NCI-H510A treated with DMSO at 0.1 percent for 48 hours (cell line): ENCODE data around the gene DBNDD1.
"Not testable (repeated sequence)": the region's sequence is repeated elsewhere in the genome, so short reads cannot be mapped to it uniquely, and the experiment has no call there.

ENCODE experiments used
- DNase-seq: peaks from one replicate; lab custom pipeline; 2025; lab: John Stamatoyannopoulos, UW

The DBNDD1 gene, protein sequence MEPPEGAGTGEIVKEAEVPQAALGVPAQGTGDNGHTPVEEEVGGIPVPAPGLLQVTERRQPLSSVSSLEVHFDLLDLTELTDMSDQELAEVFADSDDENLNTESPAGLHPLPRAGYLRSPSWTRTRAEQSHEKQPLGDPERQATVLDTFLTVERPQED

DNA sequence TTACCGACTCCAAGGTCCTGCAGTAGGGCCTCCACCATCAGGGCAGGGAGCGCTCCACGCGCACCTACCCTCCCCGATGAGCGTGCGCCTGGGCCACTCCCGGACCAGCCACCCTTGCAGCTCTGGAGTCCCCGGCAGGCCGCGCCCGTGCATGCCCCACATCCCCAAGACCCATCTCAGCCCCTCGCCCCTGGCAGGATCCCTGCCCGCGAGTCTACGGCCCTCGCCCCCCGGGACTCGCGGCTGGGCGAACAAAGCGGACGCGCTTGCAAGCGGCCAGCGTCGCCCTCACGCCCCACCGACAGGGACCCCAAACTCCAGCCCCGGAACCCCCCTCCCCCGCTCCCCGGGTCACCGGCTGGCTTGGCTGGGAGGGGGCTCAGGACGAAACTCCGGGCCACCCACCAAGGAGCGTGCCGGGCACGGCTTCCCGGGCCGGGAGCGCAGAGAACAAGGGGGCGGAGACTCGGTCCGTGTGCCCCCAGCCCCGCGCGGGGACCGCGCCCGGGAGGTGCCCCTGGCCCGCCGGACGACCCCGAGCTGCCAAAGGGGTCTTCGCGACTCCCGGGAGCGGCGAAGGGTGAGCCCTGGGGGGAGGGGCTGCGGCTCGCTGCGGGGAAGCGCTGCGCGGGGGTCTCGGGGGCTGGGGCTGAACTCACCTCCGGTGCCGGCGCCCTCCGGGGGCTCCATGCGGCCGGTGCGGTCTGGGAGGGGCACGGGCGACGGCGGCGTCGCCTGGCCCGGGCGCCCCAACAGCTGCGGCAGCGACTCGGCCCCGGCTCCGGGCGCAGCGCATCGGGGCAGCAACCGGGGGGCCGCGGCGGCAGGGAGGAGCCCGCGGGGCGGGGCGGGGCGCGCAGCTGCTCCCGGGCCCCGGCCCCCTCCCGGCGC, at the start of gene DBNDD1:
TSS of gene DBNDD1 (minus strand) at position 805 of the 891 bp plus-strand sequence. CDS start at position 690, 115 bp downstream.
- no peak for DNase-seq

DNA sequence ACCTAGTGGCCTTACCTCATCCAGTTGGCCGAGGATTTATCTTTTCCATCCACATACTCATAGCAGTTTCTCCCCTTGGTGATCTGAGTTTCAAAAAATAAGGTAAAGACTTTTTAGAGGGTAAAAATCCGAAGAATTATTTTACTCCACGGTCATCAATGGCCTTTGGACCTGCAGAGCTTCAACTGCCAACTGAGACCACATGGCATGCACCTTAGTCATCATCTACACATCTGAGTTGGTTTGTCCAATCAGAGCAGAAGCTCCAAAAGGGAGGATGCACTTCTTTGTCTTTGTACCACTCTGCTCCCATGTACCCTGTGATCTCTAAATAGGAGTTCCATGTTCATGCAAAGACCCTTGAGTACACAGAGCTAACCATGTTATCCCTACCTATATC, 42.2 kb upstream of the DBNDD1 start:
- no peak for DNase-seq

DNA sequence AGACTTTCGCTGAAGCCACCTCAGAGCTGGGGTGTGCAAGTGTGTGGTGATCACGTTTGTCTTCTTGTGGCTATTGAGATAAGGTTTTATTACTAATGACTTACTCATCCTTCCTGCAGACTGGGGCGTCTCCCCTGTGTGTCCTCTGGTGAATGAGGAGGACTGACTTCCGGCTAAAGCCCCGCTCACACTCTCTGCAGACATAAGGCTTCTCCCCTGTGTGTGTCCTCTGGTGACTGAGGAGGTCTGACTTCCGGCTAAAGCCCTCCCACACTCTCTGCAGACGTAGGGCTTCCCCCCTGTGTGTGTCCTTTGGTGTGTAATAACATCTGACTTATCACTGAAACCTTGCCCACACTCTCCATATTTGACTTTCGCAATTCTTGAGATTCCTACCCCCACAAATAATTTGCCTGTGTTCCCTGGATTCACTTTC, 38.5 kb upstream of the DBNDD1 start:
- no peak for DNase-seq

DNA sequence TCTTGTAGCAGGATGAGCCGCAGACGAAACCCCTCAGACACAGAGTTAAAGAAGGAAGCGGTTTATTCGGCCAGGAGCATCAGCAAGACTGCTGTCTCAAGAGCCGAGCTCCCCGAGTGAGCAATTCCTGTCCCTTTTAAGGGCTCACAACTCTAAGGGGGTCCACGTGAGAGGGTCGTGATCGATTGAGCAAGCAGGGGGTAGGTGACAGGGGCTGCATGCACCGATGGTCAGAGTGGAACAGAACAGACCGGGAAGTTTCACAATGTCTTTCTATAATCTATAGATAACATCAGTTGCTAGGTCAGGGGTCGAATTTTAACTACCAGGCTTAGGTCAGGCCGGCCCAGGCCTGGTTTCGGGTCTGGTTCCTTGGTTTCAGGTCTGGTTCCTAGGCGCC, 37.3 kb upstream of the DBNDD1 start:
- not testable (repeated sequence) for DNase-seq

DNA sequence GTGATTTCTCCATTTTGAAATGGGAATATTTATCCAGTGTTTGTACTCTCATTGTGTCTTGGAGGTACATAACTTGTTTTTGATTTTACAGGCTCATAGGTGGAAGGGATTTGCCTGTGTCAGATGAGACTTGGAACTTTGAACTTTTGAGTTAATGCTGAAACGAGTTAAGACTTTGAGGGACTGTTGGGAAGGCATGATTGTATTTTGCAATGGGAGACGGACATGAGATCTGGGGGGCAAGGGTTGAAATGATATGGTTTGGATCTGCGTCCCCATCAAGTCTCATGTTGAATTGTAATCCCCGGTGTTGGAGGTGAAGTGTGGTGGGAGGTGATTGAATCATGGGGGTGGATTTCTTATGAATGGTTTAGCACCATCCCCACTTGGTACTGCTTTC, 36.1 kb upstream of the DBNDD1 start:
- no peak for DNase-seq

DNA sequence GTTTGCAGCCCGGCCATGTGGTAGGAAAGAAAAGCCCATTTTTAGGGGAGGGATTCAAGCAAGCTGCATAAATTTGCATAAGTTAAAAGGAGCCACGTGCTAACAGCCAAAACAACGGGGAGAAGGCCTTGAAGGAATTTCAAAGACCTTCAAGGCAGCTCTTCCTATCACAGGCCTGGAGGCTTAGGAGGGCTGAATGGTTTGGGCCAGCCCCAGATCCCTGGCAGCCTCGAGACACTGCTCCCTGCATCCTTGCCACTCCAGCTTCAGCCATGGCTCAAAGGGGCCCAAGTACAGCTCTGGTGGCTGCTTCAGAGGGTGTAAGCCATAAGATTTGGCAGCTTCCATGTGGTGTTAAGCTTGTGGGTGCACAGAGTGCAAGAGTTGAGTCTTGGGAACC, 35.3 kb upstream of the DBNDD1 start:
- no peak for DNase-seq

DNA sequence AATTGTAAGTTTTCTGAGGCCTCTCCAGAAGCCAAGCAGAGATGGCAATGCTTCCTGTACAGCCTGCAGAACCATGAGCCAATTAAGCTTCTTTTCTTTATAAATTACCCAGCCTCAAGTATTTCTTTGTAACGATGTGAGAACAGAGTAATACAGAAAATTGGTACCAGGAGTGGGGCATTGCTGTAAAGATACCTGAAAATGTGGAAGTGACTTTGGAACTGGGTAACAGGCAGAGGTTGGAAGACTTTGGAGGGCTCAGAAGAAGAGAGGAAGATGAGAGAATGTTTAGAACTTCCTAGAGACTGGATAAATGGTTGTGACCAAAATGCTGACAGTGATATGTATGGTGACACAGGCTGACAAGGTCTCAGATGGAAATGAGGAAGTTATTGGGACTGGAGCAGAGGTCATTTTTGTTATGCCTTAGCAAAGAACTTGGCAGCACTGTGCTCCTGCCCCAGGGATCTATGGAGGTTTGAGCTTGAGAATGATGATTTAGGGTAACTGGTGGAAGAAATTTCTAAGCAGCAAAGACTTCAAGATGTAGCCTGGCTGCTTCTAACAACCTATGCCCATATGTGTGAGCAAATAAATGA, 34.7 kb upstream of the DBNDD1 start:
- no peak for DNase-seq

DNA sequence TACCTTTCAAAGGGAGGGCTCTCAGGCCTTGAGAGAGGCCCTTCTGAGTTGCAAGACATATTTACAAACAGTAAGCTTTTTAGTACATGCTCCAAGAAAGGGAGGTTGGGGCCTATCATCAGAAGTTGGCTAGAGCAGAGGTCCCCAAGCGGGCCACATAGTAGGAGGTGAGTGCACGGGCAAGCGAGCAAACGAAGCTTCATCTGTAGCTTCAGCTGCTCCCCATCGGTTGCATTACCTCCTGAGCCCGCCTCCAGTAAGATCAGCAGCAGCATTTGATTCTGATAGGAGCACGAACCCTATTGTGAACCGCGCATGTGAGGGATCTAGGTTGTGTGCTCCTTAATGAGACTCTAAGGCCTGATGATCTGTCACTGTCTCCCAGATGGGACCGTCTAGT, 31.7 kb upstream of the DBNDD1 start:
- no peak for DNase-seq

DNA sequence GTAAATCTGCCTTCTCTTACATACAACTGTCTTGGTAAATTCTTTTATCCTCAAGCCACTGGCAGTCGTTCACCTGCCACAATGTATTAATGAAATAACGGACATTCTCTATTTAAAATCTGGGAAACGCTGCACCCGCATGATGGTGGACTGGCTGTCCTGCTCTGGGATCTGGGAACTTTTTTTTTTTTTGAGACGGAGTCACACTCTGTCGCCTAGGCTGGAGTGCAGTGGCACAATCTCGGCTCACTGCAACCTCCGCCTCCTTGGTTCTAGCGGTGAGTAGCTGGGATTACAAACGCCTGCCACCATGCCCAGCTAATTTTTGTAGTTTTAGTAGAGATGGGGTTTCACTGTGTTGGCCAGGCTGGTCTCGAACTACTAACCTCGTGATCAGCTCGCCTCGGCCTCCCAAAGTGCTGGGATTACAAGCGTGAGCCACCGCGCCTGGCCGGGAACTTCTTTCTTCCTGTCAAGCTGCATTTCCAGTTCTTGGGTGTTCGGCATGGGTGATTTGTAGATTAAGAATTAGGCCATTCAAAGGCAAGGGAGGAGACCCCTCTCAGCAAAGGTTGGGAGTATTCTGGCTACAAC, 29.6 kb upstream of the DBNDD1 start:
- DNase-seq = no peak

DNA sequence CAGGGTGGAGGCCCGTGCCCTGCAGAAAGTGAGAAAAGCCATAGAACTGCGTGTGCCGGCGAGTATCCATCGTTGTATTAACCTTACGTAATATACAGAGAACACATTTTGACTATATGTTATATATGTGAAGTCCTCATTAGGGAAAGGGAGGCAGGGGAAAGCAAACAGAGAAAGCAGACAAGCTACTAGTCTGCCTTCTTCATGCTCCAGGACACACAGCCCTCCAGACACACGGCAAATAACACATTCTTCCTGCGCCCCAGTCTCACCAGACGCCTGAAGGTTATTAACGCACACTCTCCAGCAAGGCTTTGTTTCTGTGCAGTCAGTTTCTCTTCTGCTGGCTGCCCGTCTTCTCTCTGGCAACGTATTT, 29.1 kb upstream of the DBNDD1 start:
- DNase-seq = no peak

DNA sequence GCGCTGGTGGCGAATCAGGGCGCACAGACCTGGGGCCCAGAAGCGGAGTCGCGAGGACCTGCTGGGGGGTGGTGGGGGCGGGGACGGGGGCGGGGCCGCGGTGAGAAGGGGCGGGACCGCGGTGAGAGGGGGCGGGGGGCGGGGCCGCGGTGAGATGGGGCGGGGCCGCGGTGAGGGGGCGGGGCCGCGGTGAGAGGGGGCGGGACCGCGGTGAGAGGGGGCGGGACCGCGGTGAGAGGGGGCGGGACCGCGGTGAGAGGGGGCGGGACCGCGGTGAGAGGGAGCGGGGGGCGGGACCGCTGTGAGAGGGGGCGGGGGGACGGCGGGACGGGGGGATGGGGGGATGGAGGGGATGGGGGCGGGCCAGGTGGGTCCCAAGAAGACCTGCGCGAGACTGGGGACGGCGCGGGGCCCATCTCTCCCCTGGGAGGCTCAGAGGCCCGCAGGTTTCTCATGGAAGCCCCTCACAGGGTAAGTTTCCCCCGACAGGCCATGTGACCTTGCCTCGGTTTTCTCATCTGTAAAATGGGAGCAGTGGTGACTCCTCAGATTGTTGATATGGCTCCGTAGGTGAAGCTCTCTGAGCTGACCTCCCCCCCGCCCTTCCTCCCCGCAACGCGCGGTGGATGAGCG, 28.6 kb upstream of the DBNDD1 start:
- DNase-seq = no peak

DNA sequence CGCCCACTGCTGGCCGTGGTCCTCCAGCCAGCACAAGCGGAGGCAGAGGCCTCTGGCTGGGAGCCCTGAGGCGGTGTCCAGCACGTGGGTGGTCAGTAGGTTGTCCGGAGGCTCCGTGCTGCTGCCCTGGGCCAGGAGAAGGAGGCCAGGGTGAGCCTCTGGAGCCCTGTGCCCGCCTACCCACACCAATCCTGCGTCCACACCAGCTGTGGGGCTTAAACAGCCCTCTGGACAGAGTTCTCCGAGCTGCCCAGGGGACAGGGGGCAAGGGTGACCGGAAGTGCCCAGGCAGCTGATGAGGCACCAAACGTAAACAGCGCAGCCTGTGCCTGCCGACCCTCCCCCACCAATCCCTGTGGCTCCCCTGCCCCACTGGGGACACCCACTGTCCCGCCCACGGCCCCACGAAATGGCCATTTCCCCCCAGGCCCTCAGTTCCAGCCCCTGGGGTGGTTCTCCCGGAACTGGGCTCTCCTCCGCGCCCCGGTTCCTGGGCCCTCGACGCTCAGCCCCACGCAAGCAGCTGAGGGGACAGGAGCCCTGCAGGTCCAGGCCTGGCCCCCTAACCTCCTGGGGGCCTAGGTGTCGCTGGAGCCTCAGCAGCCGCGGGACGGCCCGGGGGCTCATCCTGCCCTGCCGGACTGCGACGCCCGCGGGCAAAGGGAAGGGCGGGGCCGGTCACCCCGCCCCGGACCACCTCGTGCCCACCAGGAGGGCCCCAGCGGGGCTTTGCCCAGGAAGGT, 27.9 kb upstream of the DBNDD1 start:
- no peak for DNase-seq

DNA sequence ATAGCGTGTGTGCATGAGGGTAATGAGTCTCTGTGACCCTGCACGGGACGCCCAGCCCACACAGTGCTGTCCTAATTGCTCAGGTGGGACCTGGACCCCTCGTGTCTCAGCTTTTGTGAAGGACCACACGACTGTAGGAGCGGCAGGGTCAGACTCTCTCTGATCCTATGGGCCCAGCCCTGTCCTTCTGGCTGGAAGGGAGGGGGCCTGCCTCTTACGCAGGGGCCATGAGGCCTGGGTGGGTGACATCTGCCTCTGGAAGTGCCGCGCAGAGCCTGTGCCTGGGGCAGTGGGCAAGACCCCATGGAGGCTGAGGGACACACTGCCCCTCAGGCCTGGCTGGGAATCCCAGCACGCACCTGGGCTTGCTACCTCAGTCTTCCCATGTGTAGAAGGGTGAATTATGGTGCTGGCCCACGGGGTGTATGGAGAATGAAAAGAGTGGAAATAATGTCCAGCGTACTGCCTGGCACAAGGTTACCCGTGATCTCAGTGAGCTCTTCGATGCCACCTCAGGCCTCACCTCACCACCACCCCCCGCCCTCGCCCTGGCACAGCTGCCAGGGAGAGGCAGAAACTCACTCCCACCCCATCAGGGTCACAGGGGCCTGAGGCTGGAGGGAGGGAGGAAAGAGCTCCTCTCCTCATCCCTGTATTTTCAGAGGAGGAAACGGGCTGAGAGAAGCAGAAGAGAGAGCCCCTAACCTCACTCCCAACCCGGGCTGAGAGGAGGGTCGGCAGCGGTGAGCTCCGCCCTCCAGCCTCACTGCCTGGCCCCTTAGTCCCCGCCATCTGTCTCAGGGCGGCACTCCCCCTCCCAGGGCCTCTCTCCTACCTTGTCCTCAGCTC, 27.1 kb upstream of the DBNDD1 start:
- peak; percentile 1 for DNase-seq

DNA sequence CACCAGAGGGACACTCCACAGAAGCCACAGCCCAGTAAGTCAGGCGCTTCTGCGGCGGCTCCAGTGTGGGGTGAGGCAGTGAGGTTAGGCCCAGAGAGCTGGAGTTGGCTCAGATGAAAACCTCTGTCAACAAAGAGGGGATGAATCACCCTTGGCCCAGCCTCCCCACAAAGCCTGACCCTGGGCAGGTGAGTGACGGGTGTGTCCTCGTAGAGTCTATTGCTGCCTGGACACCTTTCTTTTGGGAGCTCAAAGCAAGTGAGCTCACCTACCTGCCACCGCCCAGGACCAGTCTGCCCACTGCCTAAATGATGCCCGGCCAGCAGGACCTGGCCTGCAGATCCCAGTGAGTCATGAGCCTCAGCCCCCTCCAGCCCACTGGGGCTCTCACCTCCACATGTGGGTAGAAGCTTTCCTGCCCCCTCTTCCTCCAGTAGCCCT, 24.9 kb upstream of the DBNDD1 start:
- DNase-seq = no peak

DNA sequence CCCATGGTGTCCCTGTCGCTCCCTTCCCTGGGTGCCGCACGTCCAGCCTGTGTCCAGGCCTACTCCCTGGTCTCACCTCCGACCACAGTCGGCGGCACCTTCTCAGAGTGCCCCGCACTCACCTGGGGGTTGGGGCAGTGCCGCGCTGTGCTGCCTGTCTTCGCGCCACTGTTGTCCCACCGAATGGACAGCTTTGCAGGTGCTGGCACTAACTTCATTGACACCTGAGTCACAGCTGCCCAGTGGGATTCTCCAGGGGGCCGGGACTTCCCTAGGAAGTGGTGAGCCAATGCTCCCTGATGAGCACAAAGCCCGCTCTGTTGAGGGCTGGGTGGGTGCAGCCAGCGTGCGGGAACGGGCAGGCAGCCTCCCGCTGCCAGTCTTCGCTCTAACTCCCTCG, 24.3 kb upstream of the DBNDD1 start:
- no peak for DNase-seq

DNA sequence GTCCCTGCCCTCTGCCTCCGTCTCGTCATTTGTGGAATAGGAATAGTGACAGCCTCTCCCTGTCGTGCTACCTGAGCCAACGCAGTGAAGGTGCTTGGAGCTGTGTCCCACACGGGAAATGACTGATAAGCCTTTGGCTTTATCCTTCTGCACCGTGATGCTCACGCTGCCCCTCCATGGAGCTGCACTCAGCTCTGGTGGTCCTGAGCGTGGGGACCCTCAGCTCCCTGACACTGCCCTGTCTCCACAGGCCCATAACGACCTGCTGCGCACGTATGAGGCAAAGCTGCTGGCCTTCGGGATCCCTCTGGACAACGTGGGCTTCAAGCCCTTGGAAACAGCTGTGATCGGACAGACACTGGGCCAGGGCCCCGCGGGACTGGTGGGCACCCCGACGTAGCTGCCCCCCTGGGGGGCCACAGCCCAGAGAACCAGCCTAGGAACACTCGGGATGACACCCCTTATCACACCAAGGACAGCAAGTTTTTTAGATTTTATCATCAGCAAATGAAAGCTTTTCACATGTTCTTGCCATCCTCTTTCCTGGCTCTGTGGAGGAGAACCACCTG, 23.8 kb upstream of the DBNDD1 start:
- DNase-seq = no peak

DNA sequence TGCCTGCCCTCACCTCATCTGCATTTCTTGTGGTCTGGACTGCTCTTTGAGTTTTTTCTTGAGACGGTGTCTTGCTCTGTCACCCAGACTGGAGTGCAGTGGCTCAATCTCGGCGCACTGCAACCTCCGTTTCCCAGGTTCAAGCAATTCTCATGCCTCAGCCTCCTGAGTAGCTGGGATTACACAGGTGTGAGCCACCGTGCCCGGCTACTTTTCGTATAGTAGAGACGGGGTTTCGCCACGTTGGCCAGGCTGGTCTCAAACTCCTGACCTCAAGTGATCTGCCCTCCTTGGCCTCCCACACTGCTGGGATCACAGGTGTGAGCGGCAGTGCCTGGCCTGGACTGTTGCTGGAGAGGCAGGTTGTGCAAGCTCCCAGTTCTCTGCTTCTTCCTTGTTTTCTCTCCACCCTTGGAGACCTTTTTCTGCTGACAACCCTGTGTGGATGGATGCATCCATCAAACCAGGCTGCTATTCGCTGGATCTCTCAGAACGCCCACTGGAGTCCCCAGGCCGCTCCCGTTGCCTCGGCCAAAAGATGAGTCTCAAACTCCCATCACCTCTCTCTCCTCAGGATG, 22.7 kb upstream of the DBNDD1 start:
- DNase-seq = no peak

DNA sequence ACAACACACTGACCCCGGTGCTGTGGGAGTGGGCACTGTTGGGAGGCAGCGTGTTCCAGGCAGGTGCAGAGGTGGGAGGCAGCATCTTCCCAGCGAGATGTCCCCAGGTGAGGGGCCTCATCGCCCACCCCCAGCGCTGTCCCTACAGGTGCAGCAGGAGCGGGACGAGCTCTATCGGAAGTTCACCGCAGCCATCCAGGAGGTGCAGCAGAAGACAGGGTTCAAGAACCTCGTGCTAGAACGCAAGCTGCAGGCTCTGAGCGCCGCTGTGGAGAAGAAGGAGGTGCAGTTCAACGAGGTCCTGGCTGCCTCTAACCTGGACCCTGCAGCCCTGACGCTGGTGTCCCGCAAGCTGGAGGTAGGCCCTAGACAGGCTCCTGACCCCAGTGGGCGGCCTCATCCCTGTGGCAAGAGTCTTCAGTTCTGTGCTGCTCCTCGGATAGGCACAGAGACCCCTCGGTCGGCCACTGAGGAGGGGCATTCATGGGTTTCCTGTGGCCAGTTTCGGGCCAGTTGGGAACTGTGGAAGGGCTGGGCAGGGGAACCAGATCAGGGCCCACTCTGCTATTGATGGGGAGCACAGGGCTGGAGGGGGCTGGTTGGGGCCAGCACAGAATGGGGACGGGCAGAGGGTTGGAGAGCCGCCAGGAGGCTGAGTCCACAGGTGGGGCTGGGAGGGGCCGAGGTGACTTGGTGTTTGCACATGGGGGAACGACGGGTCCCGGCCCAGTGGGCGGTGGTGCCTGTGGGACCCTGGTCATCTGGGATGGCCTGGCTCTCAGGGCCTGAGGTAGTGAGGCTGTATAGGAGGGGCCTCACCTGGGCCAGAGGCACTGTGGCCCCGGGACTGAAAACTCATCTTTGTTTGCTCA, 21.1 kb upstream of the DBNDD1 start:
- no peak for DNase-seq

DNA sequence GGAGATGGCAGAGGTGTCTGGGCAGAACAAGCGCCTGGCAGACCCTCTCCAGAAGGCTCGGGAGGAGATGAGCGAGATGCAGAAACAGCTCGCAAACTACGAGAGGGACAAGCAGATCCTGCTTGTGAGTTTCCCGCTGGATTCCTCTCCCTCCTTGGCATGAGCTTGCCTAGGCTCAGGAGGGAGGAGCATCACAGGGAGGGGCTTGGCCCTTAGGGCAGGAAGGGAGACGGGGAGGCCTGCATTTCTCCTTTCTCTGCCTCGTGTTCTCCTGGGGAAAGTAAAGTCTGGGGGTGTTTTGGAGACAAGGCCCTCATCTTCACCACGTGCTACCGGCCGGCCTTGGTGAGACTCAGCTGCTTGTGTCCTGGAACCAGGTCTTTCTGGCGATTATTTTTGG, 18.0 kb upstream of the DBNDD1 start:
- no peak for DNase-seq
